GDM1 (cell line): ENCODE results near the gene C11orf24.

Source experiments
- DNase-seq: peaks from one replicate; lab custom pipeline; 2025; lab: John Stamatoyannopoulos, UW

The C11orf24 gene

DNA sequence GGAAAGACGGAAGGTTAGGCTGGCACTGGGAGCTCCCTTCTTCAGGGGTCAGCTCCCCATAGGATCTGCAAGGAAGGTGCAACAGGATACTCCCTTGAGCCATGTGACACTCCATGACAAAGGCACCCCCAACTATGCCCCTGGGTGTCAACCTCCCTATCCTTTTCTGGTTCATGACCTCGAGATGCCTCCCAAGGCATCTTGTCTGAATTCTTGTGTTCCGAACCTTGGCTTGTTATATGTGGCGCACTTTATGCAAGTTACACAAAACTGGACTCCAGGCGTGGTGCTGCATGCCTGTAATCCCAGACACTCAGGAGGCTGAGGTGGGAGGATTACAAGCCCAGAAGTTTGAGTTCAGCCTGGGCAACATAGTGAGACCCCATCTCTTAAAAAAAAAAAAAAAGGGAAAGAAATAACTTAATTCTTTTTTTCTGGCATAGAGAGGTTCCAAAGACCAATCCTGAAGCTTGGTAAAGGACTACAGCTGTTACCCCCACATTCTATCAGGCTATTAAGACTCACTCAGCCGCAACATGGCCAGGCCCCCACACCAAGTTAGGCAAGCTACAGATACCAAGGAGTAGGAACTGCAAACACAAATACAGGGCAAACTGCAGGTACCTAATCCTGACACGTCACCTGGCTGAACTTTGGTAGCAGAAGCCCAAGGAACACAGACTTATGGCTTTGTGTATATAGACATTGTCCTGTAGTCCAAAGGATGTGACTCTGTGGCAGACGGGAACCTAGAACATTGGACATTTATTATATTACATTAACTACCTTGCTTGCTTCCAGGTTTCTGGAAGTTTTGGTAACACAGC is 1.4 kb downstream of the C11orf24 start:
- DNase-seq, result no peak

DNA sequence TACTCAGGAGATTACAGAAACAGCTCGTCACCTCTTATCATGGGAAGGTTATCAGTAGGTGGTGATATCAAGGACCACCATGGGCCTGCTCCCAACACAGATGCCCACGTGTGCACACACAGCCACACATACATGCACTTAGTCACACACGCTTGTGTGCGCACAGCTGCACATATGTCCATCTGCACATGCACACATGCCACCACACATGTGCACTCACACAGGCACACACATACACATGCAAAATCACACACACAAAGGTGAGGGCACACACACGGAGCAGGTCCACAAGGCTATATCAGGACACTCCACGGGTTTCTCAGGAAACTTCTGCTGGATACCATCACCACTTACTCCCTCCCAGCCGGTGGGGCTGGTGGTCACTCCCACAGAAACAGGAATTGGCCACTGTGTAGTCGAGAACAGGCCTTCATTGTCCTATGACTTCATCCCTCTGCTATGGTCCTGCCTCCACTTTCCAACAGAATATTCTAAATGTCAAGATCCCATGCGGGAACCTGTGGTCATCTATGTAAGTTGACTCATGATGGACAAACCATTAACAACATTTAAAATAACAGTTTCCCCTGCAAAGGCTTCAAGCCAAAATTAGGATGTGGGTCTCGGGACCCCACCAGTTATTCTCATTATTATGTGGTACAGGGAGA is 2.2 kb downstream of the C11orf24 start:
- no peak for DNase-seq

- no peak for DNase-seq
Measured at GRCh38 chr11:68267881-68268240, 3.9 kb downstream of the C11orf24 start.

- no peak for DNase-seq
Measured at GRCh38 chr11:68266936-68267880, 4.6 kb downstream of the C11orf24 start.

DNA sequence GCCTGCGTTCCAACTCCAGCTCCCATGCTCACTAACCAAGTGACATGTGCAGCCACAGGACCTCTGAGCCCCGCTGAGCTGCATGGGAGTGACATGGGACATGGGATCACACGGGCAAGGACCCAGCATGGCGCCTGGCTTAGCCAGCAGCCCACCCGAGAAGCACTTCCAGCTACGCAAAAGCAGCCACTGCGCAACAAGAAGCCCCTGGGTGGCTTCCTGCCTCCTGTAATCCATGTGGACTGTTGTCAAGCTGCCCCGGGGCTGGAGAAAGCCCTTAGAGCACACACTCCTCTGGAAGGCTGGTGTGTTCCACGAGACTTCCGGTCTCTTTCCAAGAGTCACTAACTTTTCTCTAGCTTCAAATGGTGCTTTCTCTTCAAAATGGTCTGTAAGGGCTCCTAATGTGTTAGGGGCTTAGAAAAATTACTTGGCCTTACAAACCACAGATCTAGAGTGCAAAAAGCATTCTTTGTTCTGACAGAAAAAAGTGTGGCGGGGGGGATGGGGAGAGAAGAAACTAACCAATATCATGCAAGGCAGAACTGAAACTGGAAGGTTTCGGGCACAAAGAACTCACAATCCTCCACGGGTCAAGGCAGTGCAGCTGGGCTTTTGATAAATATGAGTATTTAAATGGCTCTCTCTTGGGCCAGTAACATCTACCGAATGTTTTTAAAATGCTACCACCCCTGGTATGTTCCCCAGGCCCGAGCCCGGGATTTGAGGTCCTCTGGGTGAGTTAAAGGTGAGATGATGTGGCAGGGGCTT is 5.5 kb downstream of the C11orf24 start:
- DNase-seq, result no peak

DNA sequence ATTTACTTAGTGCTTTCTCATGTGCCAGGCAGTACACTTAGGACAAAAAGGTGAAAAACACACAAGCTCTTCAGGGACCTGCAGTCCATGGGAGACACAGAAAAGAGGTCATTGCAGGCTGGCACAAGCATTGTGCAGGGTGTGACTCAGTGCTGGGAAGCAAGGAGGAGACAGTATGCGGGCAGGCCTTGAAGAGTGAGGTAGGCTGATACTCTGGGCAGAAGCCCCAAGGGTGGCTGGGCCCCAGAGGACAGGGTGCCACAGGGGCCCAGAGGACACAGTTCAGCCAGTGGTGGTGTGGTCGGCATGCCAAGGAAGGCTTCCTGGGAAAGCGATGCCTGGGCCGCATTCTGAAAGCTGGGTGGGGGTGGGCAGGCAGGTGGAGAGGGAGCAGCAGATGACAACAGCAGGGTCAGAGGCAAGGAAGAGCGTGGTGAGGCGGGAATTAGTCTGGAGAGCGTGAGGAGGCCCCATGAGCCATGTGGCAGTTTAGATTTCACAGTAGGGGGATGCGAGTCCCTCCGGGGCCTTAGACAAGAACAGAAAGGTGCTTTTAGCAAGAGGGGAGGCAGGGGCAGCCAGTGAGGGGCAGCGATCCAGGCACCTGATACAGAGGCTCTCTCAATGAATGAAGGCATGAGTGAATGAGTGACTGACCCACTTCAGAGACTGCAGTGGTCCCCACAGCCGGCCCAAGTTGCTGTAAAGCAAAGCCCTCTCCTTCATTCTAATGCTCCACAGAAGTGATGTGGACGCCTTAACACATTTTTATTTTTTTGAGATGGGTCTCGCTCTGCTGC is 6.8 kb downstream of the C11orf24 start:
- no peak for DNase-seq

DNA sequence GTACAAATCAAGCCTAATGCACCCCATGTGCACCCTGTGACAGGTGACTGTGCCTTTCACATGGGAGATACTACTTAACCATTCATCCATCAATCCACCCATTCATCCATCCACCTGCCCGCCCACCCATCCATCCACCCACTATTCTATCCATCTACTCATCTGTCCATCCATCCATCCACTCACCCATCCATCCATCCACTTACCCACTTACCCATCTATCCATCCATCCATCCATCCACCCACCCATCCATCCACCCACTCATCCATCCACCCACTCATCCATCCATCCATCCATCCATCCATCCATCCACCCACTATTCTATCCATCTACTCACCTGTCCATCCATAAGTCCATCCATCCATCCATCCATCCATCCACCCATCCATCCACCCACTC is 7.5 kb downstream of the C11orf24 start:
- DNase-seq, result no peak

- no peak for DNase-seq
Measured at GRCh38 chr11:68263444-68264035, 8.2 kb downstream of the C11orf24 start.

GRCh38 chr11:68262544-68262827 is 9.3 kb downstream of the C11orf24 start:
- no peak for DNase-seq

DNA sequence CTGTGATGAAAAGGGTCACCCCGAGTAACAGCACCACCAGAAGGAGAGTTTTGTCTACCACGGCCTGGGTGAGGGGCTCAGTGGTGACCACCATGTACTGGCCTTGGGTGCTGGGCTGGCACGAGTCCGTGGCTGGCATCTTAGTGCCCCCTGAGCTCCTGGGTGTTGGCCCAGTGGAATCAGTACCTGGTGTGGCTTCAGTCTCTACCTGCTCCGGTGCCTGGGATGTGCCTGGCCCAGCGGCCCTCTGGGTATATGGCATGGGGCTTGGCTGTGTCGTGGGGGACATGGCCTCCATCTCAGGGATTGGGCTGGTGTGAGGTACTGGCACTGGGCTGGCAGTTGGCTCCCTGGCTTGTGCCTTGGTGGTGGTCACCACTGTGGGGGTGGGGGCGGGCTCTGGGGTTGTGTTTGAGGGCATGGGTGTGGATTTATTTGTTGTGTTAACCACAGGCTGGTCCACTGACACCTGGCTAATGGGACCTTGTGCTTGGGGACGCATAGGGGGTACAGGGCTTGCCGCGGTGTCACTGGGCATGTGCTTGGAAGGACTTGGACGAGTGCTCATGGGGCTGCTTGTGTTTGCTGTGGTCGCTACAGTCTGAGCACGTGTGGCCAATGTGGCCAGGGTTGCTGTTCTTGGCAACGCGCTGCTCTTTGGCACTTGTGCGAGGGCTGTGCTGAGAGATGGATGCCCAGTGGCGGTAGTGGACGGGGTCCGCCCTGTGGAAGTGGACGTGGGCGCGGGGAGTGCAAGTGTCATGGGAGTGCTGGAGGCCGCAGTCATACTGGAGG is 9.8 kb downstream of the C11orf24 start:
- no peak for DNase-seq

DNA sequence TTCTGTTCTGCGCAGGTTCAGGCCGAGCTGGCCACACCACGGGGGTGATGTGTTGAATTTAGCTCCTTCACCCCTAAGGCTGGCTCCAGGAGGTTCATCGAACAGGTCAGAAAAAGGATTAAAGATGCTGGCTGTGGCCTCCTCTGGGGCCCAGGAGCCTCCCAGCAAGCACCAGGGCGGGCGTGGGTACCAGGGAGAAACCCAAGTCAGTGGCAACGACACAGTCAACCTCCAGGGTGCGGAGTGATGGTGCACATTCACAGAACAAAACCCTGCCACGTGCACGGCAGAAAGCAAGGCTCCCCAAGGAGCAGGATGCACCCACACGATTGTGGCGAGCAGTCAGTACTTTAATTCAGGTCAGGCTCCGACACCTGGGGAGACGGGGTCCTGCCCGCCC is 10.8 kb downstream of the C11orf24 start:
- DNase-seq, result no peak

DNA sequence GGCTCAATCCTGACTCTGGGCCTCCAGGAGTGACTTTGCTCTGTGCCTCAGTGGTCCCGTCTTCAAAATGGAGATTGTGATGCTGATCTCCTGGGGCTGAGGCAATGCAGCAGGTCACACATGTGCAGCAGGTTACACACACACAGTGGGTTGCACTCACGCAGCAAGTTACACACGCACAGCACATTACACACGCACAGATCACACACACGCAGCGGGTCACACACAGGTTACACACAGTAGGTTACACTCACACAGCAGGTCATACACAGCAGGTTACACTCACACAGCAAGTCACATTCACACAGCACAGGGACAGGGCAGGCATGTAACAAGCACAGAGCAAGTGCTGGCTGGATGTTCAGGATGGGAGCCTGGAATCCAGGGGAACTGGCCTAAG is 11.3 kb downstream of the C11orf24 start:
- no peak for DNase-seq

- no peak for DNase-seq
Measured at GRCh38 chr11:68259122-68259959, 12.4 kb downstream of the C11orf24 start.

DNA sequence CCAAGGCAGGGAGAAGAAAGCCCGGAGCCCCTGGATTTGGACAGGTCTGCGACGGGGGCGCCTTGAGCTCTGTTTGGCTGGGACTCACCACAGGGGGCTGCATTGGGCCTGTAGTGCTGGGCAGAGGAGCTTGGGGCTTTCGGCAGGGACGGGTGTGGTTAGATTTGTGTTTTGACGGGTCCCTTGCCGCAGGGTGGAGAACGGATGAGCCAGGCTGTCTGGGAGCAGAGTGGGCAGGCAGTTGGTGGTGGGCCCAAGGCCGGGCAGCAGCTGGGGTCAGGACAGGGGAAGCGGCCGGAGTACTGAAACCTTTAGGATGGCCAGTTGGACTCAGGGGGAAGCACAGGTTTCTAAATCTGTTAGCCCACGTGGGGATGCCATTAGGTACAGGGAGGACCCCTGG is 13.4 kb downstream of the C11orf24 start:
- no peak for DNase-seq

DNA sequence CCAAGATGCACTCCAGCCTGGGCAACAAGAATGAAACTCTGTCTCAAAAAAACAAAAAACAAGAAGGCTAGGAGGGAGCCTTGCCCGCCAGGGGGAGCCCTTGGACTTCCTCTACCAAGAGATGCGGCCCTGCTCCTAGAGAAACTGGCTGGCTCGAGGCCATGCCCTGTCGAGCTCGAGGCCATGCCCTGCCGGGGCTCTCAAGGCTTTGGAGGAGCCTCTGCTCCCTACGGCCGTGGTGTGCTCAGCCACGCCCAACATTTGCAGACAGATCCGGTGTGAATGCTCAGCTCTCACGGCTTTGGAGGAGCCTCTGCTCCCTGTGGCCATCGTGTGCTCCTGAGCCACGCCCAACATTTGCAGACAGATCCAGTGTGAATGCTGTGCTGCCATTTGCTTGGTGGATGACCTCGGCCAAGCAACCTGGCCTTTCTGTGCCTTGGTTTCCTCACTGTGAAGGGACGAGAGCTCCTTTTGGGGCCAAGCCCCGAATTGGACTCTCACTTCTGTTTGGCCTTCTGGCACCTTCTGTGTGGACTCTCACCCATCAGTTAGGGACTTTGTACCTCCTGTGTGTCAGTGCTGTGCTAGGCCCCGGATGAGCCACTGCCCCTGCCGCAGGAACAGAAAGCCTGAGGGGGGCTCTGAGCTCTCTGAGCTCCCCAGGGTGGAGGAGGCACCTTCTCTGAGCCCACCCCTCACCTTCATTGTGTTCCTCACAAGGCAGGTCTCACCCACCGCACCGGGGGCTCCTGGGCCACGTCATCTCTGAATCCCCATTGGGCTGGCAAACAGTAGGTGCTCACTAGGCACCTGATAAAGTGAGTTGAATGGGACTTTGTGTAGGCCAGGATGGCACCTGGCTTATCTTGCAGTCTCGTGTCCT is 14.1 kb downstream of the C11orf24 start:
- DNase-seq, result peak; percentile 81

- no peak for DNase-seq
Measured at GRCh38 chr11:68256331-68256741, 15.4 kb downstream of the C11orf24 start.

DNA sequence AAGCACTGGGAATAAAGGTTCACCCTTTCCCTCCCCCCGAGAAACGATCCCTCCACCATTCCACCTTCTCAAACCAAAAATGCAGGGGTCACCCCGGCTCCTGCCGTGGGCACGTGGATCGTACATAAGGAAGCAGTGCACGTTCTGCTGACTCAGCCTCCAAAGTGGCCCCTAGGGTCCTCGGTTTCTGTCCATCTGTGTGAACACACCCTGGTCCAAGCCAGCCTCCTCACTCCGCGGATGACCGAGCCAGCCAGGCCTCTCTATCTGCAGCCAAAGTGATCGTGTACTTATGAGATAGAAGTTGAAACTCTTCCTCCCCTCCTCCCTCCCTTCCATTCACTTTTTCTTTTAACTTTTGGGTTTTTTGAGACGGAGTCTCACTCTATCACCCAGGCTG is 16.2 kb downstream of the C11orf24 start:
- DNase-seq, result no peak

GRCh38 chr11:68254421-68254820 is 17.4 kb downstream of the C11orf24 start:
- no peak for DNase-seq
